NCI-H1092 treated with DMSO at 0.1 percent for 48 hours (cell line): ENCODE measurements around the gene ATF4.
"Not testable (repeated sequence)": the region's sequence is repeated elsewhere in the genome, so short reads cannot be mapped to it uniquely, and the experiment has no call there.

Source experiments
- DNase-seq: peaks from one replicate; lab custom pipeline; 2025; lab: John Stamatoyannopoulos, UW

The ATF4 gene

DNA sequence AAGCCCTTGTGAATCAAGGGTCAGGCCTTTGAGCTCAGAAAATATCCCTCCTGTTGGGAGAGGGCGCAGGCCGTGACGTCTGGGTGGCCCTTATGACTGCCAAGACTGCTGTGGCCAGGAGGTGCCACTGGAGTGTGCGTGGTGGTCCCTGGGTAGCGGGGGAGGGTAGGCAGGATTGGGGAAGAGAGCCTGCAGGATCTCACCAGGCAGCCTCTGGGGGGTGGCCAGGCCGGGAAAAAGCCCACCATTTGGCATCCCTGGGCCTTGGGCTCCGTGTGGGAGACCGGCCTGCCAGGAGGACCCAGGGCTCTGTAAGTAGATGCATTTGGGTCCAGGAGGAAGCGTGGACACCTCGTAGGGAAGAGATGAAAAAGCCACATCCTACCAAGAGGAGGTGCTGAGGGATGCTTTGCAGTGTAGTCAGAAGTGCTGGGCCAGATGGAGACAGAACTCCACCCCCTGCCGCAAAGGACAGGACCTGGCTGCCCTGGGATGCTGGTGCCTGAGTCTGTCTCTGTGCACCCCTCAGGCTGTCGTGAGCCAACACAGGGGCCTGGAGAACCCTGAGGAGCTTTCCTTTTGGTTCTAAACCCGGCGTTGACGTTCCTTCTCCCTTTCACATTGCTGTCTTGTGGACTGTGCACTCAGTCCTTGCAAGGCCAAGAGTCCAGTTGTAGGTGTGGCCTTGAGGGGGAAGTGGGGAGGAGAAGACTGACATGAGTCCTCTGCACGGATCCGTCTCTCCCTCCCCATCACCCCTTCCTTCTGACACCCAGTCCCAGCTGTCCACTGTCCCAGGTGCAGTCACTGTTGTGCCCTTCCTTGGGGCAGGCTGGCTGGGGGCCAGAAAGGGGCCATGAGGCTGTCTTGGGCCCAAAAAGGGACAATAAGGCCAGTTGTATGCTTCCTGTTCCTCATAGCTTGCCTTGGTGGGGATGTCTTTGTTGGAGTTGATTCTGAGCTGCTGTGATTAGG, 31.0 kb upstream of the ATF4 start:
- no peak for DNase-seq

DNA sequence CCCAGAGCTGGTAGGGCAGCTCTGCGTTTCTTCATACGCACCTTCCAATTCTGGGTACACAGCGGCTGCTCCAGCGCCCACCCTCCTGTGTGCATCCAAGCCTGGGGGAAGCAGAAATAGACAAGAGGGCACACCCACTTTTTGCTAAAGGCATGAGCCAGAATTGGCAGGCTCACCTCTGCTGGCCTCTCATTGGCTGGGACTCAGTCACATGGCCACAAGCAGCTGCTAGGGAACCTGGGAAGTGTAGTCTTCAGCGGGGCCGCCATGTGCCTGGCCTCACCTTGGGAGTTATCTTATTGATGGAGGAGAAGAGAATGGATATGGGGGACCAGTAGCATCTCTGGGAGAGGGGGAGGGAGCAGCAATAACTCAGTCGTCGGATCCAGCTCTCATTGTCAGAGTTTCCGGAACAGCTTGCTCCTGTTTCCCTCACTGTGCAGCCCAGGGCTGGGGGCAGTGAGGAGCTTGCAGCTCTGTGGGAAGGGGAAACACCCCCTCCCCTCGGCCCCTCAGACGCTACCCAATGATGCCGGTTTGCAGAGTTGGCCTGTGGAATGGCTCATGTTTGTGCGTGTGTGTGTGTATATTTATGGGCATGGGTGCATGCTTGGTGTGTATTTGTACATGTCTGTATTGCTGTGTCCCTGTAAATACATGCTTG, 30.1 kb upstream of the ATF4 start:
- peak; percentile 45 for DNase-seq

DNA sequence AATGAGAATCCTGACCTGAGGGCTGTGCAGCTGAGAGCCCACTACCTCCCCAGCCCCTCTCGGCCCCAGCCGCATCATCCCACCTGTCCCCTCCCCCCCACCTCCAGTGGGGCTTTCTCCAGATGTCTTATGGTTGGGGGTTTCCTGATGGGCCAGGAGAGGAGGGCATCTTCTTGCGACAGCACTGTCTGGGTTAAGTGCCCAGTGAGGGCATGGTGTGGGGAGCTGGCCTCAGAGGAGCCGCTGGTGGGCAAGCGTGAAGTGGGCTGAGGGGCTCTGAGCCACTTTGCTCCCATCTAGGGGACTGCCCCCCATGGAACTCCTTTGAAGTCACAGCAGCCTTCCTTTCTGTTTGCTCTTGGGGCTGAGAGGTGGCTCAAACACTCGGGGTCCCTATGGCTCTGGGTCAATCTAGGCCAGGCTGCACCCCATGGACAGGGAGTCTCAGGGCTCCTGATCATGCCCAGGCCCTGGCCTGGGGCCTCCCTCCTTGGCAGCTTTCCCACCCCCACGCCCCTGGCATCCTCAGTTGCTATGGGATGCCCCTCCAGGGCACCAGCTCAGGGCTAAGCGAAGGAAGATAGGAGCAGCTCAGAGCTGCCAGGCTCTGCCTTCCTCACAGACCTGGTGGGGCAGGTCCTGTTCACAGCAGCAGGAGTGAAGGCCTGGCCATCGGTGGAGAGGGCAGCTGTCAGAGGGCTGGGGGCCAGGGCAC, 29.2 kb upstream of the ATF4 start:
- no peak for DNase-seq

DNA sequence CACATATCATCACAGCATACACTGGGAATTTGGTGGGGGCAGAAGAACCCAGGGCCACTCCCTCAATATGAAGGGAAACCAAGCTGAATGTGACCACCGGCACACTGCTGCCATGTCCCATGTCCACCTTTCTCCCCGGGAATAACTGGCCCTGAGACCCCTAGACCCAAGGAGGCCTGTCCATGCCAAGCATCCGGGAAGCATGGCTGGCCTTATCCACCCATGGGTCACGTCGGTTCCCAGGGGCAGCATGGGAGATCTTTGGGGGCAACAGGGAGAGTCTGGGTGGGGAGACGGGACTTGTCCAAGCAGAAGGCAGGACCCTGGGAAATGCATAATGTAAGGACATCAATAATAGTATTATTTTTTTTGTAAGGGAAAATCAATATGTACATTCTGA, 28.7 kb upstream of the ATF4 start:
- DNase-seq: no peak

DNA sequence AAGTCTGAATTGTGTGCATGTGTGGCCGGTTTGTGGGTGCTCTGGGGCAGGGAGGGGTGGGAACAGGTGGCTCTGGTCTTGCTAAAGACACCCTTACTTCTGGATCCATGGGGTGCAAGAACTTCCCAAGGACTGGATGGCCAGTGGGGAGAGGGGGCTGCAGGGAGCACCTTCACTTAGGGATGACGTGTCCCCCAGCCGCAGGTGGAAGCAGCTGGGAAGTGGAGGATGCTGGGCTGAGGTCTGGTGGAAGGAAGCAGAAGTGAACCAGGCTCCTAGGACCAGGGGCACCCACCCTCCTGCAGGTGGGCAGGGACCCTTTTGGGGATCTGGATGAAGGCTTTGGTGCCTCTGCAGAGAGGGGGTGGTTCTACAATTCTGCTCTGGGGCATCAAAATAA, 28.2 kb upstream of the ATF4 start:
- DNase-seq: no peak

DNA sequence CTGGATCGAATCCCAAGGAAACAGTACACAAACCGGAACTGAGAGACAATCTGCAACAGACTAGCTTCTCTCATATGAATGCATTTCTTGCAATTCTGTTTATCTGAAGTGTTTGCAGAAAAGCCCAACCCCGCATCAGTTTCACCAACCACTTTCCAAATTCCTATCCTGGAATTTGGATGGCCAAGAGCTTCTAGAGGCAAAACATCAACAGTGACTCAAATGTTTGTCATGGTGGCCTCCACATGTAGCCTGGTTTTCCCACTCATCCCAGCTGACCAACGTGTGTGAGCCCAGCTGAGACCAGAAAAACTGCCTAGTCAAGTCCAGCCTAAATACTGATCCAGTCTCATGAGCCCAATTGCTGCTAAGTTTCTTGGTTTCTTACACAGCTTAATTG, 26.6 kb upstream of the ATF4 start:
- DNase-seq: no peak

DNA sequence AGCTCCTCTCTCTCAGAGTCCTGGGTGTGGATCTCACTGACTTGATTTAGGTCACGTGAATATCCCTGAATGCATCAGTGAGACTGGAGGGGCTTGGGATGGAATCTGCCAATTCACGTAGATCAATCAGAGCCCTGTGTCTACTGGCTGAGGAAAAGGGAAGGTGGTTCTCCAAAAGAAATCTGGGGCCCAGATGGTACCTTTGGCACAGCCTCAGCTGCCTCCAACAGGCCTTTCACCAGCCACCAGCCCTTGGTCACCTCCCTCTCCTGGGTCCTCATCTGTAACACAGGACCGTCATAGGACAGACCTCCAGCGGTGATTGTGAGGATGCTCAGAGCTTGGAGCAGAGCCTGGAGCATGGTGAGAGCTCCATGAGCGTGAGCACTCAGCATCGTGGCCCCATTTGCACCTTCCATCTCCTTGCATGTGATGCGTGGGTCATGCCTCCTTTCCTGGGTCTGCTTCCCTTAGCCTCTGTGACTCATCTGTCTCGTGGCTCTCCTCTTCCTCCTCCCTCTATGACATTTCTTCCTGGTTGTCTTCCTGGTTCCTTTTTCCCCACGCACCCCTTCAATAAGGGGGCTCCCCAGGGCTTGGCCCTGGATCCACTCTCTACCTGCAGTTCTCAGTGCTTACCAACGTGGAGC, 25.8 kb upstream of the ATF4 start:
- DNase-seq: no peak

DNA sequence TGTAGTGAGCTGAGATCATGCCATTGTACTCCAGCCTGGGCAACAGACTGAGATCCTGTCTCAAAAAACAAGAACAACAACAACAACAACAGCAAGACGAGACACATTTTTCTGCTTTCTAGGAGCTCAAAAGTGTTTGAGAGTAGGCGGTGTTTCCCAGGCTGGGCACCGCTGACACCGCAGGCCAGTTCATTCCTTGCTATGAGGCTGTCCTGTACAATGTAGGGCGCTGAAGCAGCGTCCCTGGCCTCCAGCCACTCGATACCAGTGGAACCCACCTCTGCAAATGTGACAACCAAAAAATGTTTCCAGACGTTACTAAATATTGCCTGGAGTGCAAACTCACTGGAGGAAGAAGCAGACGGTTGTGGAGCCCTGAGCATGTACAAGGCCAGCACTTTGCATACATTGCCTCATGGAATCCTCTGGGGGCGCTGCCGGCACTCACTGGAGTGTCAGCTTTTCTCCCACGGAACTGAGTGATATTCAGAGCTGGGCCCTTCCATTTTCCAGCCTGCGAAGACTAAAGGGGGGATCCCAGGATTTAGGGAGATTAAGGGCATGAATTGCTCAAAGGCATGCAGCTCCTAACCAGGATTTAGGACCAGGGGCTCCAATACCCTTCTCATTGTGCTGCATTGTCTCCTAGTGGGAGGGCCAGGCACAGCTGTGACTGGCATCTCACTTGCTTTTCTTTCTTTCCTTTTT, 24.1 kb upstream of the ATF4 start:
- DNase-seq: peak; percentile 74

DNA sequence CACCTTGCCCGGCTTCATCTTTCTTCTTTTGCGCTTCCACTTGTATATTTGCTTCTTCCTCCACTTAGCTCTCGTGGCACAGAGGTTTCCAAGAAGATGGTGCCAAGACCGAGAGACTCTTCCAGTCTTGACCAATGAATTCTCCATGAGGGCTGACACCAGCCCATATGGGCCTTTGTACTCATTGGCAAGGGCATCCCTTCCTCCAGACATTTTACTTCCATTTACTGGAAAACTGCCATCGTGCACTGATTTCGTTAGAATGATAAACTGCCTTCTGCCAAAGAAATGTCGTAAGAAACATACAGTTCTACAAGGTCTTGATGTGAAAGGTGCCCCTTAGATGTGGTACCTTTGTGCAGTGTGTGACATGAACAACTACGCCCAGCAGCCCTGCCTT, 22.9 kb upstream of the ATF4 start:
- no peak for DNase-seq

DNA sequence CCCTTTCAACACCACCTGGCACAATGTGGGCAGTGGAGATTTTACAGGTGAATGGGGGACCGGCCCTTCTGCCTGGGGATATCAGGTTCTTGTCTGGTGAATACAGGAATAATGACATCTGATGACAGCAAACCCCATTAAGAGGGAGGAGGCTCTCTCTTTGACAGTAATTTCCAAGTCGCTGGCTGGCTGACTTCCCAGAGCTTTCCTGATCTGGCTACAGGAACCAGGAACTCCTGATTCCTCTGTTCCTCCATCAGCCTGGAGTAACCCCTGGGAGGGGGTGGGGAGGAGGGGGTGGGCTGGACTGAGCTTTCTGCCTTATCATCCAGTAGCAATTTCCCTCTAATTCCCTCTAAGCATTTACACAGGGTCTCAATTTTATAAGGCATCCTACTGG, 22.0 kb upstream of the ATF4 start:
- peak; percentile 88 for DNase-seq

DNA sequence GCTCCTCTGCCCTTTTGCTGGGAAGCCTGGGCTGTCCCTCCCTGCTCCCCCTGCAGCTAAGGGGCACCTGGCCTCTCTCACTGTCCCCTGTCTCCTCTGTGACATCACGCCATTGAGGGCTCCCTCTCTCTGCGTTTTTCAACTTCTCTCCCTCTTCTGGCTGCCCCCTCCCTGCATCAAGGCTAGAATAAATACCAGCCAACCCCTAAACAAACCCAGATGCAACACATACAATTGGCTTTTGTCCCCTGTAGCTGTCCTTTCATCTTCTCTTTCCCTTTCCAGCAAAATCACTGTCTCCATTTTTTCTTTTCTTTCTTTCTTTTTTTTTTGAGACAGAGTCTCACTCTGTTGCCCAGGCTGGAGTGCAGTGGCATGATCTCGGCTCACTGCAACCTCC, 21.6 kb upstream of the ATF4 start:
- peak; percentile 88 for DNase-seq

DNA sequence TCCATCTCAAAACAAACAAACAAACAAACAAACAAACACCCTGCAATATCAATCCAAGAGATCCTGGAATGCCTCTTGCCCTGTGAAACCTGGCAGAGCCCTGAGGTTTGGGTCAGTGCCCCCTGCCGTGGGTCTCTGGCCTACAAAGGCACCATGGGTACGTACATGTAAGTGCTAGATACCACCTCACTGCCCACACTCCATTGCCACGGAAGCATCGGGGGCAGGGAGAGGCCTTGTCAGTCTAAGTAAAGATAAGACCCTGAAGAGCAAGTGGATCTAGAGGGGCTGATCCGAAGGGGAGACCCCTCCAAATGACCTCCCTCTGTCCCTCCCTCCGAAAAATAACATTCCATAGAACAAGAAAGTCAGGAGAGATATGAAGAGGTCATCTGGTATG, 20.3 kb upstream of the ATF4 start:
- DNase-seq: no peak

DNA sequence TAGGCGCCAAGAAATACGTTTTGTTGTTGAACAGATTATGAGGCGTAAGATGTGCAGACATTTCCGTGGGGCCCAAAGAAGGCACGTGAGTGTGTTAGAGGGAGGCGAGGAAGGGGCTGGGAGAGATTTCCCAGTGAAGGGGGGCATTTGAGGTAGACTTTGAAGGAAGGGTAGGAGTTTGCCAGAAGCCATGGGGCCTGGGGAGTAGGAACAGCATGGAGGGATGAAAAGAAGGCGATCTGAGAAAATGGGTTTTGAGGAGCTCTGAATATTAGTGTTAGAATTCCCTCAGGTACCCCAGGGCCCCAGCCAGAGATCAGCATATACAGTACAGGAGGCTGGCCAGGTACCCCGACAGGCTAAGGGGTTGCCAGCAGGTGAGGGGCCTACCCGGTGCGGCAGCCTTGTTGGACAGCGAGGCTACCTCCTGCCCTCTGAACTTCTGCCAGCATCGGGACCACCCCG, 18.7 kb upstream of the ATF4 start:
- DNase-seq: no peak

DNA sequence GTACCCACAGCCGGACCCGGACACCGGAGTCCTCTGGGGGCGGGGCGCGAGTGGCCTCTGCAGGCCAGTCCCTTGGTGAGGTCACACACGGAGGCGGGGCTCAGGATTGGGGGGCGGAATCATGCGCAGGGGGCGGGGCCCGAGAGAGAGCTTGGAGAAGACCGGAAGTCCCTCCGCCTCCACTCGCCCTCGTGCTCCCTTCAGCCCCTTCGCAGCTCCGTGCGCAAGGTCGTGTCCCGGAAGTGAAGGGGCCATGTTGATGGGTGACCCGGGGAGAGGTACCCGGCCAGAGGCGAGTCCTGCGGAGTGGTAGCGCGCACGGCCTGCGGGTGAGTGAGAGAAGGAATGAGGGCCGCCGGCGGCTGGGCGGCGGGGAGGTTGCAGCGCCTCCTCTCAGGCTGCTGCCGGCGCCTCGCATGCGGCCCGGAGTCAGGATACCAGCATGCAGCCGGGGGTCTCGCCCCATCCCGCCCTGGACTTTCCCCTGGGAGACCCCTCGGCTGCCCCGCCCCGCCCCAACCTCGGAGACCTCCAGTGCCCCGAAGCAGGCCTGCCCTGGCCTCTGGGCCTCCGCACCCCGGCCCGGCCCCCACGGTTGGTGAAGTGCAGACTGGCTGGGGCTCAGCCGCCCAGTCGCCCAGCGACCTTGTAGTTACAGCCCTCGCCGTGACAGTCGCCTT, 18.1 kb upstream of the ATF4 start, which contains the start of gene MIEF1:
MIEF1 (plus strand) TSS at position 182 of the 680 bp plus-strand sequence. CDS start 9,005 bp downstream, outside the sequence.
- DNase-seq: peak; percentile 93

DNA sequence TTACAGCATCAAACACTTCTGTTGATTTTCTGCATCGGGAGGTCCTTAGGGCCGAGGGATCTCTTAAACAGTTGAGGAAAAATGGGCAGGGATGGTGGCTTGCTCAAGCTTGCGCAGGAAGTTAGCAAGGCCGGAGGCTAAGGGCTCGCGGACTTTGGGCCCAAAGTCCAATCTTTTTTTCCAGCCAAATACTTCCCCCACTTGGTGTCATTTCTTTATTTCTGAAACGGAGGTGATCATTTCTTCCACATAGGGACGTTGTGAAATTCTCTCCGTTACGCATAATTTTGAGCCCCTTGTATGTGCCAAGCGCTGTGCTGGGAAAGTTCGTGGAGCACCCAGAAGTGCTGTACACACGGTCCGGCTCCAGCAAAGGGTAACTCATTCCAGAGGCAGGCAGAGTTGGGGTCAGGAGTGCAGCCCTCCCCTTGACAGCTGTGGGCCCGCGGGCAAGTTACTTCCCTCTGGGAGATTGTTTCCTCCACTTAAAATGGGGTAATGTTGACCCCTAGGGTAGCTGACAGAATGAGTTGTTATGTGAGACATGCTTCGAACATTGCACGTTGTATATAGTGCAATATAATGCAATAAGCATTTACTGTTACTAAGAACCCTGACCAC, 17.5 kb upstream of the ATF4 start:
- no peak for DNase-seq

DNA sequence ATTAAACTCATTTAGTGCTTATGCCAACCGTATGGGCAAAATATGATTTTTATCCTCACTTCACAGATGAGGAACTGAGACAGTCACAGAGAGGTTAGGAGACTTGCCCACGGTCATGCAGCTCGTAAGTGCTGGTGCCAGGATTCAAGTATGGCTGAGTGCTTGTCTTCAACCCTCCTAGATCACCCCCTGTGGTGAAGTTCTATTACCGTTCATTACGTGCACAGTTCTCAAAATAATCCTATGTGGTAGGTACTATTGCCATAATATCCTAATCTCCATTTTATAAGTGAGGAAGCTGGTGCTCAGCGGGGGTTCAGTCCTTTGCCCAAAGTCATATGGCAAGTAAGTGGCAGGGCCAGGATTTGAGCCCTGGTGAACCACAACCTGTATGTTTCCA, 16.7 kb upstream of the ATF4 start:
- DNase-seq: no peak

DNA sequence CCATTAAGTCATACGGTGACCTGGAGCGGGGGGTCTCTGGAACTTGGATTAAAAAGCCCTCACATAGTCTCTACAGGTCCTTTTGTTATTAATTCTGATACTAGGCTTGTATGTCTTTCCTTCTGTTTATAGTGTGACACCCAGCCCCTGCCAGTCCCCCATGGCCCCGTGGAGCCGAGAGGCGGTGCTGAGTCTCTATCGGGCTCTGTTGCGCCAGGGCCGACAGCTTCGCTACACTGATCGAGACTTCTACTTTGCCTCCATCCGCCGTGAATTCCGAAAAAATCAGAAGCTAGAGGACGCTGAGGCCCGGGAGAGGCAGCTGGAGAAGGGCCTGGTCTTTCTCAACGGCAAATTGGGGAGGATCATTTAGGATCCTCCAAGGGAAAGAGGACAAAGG, 16.3 kb upstream of the ATF4 start:
- no peak for DNase-seq

DNA sequence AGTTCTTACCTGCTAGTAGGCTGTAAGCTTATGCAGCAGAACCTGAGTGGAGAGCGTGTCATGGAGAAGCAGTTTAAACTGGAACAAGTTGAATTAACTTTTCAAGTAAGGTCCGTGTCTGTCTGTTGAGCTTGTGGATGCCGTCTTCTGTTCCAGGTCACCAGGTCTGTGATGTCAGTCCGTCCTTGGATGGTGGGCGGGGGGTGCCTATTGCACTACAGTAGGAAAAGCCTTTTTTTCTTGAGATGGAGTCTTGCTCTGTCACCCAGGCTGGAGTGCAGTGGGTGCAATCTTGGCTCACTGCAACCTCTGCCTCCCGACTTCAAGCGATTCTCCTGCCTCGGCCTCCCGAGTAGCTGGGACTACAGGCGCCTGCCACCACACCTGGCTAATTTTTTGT, 13.3 kb upstream of the ATF4 start:
- DNase-seq: not testable (repeated sequence)

DNA sequence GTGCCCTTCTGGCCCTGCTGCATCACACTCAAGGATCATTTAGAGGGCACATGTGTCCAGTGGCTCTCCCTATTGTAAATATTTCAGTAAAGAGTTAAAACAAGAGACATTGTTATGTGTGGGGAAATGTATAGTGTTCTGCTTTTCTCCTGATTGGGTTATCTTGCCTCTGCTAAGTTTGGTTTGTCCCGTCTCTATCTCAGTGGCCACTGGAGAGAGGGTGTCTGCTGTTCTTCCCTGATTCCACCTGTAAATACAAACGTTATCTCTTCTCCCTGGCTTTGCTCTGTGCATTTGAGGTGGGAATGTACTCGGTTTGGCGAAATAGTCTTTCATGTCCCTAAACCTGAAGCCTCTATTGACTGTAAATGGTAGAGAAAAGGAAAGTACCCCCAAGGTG, 12.0 kb upstream of the ATF4 start:
- DNase-seq: no peak

DNA sequence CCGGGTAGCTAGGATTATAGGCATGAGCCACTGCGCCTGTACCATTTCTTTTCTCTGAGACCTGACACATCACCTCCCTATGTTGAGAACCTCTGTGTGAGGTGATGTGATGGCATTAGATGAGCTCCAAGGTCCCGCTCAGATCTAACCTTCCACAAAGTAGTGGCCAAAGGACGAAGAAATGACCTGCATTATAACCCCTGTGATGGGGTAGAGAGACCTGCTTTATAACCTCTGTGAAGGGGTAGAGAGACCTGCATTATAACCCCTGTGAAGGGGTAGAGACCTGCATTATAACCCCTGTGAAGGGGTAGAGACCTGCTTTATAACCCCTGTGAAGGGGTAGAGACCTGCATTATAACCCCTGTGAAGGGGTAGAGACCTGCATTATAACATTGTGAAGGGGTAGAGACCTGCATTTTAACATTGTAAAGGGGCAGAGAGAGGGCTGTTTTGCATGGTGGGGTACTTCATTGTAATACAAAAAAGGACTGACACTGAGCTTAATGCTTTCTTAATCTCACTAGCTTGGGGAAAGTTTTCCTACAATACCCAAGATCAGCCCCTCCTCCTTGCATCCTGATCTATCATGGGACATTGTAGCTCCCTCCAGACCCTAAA, 9.7 kb upstream of the ATF4 start:
- no peak for DNase-seq
